ENCODE results near the gene HEXIM1.

GRCh38 chr17:45150911-45151809 is 2.9 kb downstream of the HEXIM1 start:
- TF ChIP-seq CTCF (conservative IDR thresholded peaks at IDR 0.05) (no peak), ZFX (IDR thresholded peaks at IDR 0.05) (no peak)
